ENCODE results near the gene EYA4.

The EYA4 gene

DNA sequence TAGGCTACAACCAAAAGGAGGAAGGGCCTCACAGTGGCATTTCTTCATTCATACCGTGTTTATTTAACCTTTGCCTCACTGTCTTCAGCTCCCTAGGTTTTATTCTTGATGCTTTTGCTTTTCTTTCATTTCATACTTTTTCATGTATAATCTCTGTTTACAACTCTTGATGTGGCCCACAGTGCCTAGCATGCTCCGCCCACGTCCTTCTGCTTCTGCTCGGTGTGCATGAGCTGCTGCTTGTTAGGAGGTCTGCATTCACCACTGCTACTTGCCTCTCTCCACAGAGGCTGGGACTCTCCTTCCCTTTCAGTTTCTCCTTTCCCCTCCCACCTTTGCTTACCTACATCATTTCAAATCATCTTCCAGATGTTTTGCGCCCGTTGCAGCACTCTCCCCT, 147.6 kb downstream of the EYA4 start:
- no peaks in the 10 kb centered on the region for H3K9me2 ChIP-seq (replicated peaks; ENCODE audit: insufficient read depth, low read length)
- H3K9ac ChIP-seq (ENCODE audit: low read length), result no peak overlapping the region
- no peaks in the 10 kb centered on the region for H4K20me1 ChIP-seq (ENCODE audit: low read depth, low read length)
- H2AFZ ChIP-seq (ENCODE audit: low read depth, low read length, severe bottlenecking), result no peak overlapping the region
- H3F3A ChIP-seq (ENCODE audit: insufficient read depth), result no peaks in the 10 kb centered on the region
- no peak overlapping the region for H3K27ac ChIP-seq (ENCODE audit: low read depth, low read length)
- H3K36me3 ChIP-seq (ENCODE audit: low read length), result no peaks in the 10 kb centered on the region
- no peaks in the 10 kb centered on the region for H3K79me2 ChIP-seq (ENCODE audit: insufficient read depth, low read length)
- no peaks in the 10 kb centered on the region for H3K27me3 ChIP-seq (ENCODE audit: low read length)
- no peaks in the 10 kb centered on the region for H3K9me3 ChIP-seq (ENCODE audit: insufficient read depth, low read length)
- no peak overlapping the region for H3K4me3 ChIP-seq (ENCODE audit: insufficient read depth, low read length, poor library complexity, severe bottlenecking)
- no peak overlapping the region for H3K4me2 ChIP-seq (ENCODE audit: low read depth, low read length, poor library complexity, severe bottlenecking)
- TF ChIP-seq, protein P1, sequence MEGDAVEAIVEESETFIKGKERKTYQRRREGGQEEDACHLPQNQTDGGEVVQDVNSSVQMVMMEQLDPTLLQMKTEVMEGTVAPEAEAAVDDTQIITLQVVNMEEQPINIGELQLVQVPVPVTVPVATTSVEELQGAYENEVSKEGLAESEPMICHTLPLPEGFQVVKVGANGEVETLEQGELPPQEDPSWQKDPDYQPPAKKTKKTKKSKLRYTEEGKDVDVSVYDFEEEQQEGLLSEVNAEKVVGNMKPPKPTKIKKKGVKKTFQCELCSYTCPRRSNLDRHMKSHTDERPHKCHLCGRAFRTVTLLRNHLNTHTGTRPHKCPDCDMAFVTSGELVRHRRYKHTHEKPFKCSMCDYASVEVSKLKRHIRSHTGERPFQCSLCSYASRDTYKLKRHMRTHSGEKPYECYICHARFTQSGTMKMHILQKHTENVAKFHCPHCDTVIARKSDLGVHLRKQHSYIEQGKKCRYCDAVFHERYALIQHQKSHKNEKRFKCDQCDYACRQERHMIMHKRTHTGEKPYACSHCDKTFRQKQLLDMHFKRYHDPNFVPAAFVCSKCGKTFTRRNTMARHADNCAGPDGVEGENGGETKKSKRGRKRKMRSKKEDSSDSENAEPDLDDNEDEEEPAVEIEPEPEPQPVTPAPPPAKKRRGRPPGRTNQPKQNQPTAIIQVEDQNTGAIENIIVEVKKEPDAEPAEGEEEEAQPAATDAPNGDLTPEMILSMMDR (IDR thresholded peaks at IDR 0.05; ENCODE audit: insufficient read depth, low read length, poor library complexity, severe bottlenecking), result no peak
- TF ChIP-seq EZH2phosphoT487 (conservative IDR thresholded peaks at IDR 0.05; ENCODE audit: low read length), result no peak

DNA sequence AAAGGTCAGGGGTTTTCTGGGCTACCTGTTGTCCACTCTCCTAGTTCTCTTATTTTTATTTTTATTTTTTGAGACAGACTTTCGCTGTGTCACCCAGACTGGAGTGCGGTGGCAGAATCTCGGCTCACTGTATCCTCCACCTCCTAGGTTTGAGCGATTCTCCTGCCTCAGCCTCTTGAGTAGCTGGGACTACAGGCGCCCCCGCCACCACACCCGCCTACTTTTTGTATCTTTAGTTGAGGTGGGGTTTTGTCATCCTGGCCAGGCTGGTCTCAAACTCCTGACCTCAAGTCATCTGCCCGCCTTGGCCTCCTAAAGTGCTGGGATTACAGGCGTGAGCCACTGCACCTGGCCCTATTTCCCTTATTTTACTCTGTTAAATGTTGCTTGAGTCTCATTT, 149.0 kb downstream of the EYA4 start:
- H3K9me3 ChIP-seq (ENCODE audit: insufficient read depth, low read length), result no peaks in the 10 kb centered on the region
- H3K9me2 ChIP-seq (replicated peaks; ENCODE audit: insufficient read depth, low read length), result no peaks in the 10 kb centered on the region
- no peaks in the 10 kb centered on the region for H3F3A ChIP-seq (ENCODE audit: insufficient read depth)
- no peak overlapping the region for H3K4me3 ChIP-seq (ENCODE audit: insufficient read depth, low read length, poor library complexity, severe bottlenecking)
- H4K20me1 ChIP-seq (ENCODE audit: low read depth, low read length), result no peaks in the 10 kb centered on the region
- no peak overlapping the region for H3K9ac ChIP-seq (ENCODE audit: low read length)
- H3K4me2 ChIP-seq (ENCODE audit: low read depth, low read length, poor library complexity, severe bottlenecking), result no peak overlapping the region
- H3K36me3 ChIP-seq (ENCODE audit: low read length), result no peaks in the 10 kb centered on the region
- no peaks in the 10 kb centered on the region for H3K79me2 ChIP-seq (ENCODE audit: insufficient read depth, low read length)
- TF ChIP-seq EZH2phosphoT487 (conservative IDR thresholded peaks at IDR 0.05; ENCODE audit: low read length), result no peak
- TF ChIP-seq, protein P1 (IDR thresholded peaks at IDR 0.05; ENCODE audit: insufficient read depth, low read length, poor library complexity, severe bottlenecking), result no peak
- no peaks in the 10 kb centered on the region for H3K27me3 ChIP-seq (ENCODE audit: low read length)
- no peak overlapping the region for H2AFZ ChIP-seq (ENCODE audit: low read depth, low read length, severe bottlenecking)
- no peak overlapping the region for H3K27ac ChIP-seq (ENCODE audit: low read depth, low read length)

DNA sequence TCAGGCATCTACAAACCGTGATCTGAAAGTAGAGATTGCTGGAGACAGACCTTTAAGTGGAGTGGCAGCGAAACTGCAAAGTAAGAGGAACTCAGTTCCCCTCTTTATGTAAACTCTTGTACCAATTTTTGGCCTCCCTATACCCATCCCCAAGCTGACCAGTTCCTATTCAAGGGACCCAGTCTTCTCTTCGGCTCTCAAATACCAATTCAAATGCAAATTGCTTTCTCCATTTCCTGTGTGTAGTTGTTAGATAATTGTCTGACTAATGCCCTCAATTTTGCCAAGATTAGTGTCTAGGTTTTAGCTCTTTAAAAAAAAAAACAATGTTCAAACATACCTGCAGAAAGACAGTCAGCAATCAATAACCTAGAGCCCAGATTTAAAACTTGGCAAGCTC, 150.9 kb downstream of the EYA4 start:
- H3K36me3 ChIP-seq (ENCODE audit: low read length), result no peaks in the 10 kb centered on the region
- H4K20me1 ChIP-seq (ENCODE audit: low read depth, low read length), result no peaks in the 10 kb centered on the region
- H3K4me3 ChIP-seq (ENCODE audit: insufficient read depth, low read length, poor library complexity, severe bottlenecking), result no peak overlapping the region
- no peaks in the 10 kb centered on the region for H3K79me2 ChIP-seq (ENCODE audit: insufficient read depth, low read length)
- no peaks in the 10 kb centered on the region for H3K9me3 ChIP-seq (ENCODE audit: insufficient read depth, low read length)
- H3F3A ChIP-seq (ENCODE audit: insufficient read depth), result no peaks in the 10 kb centered on the region
- H3K9me2 ChIP-seq (replicated peaks; ENCODE audit: insufficient read depth, low read length), result no peaks in the 10 kb centered on the region
- H3K27ac ChIP-seq (ENCODE audit: low read depth, low read length), result no peak overlapping the region
- H2AFZ ChIP-seq (ENCODE audit: low read depth, low read length, severe bottlenecking), result no peak overlapping the region
- H3K9ac ChIP-seq (ENCODE audit: low read length), result no peak overlapping the region
- no peaks in the 10 kb centered on the region for H3K27me3 ChIP-seq (ENCODE audit: low read length)
- no peak overlapping the region for H3K4me2 ChIP-seq (ENCODE audit: low read depth, low read length, poor library complexity, severe bottlenecking)
- TF ChIP-seq, protein P1 (IDR thresholded peaks at IDR 0.05; ENCODE audit: insufficient read depth, low read length, poor library complexity, severe bottlenecking), result no peak
- no peak for TF ChIP-seq EZH2phosphoT487 (conservative IDR thresholded peaks at IDR 0.05; ENCODE audit: low read length)

Measured in SU-DHL-6 (cell line).